ENCODE results near the gene FRS2. TPM values are rescaled to one million over a fixed set of nuclear protein-coding genes. Genes with fewer than 3 reads are reported as not detected.

The FRS2 gene
- total RNA-seq, 2 experiments from 2014 or later, result 21.7 to 24.9 TPM

DNA sequence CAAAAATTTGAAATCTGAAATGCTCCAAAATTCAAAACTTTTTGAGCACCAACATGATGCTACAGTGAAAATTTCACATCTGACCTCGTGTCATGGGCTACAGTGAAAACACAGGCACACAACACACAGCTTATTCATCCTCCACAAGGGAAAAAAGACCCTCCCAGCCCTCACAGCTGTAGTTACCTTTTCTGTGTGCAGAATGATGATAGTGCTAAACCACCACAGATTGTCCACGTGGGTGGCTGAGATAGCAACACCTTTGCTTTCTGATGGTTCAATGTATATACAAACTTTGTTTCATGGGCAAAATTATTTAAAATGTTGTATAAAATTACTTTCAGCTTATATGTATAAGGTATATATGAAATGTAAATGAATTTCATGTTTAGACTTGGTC lies 46.8 kb downstream of the FRS2 start:
- Histone ChIP-seq H3K4me1 (ENCODE audit: insufficient read depth, low read length) (no peaks in the 10 kb centered on the region), H3K27me3 (ENCODE audit: control insufficient read depth in 1 of 2, insufficient read depth in 2 of 2, low read length in 2 of 2) (no peaks in the 10 kb centered on the region), H3K9me3 (ENCODE audit: control insufficient read depth in 1 of 2, insufficient read depth in 1 of 2, low read length in 2 of 2) (peaks cover 1 to 11% of the 10 kb centered on the region in 2 experiments), H3K27ac (ENCODE audit: low read depth in 1 of 2, low read length in 2 of 2) (no peak overlapping the region), H3K4me3 (ENCODE audit: low read length) (no peak overlapping the region), H3K36me3 (ENCODE audit: insufficient read depth, low read length) (no peaks in the 10 kb centered on the region)
- Mint-ChIP-seq H3K36me3 (ENCODE audit: low read depth) (peaks cover 30% of the 10 kb centered on the region), H3K4me3 (no peak overlapping the region), H3K9me3 (peaks cover 14% of the 10 kb centered on the region), H3K4me1 (ENCODE audit: low read depth) (peaks cover 62% of the 10 kb centered on the region), H3K27ac (no peak overlapping the region), H3K27me3 (no peaks in the 10 kb centered on the region)
- ChIA-PET CTCF (no interaction called here), POLR2A (no interaction called here)
- DNase-seq (no peak), ATAC-seq (ENCODE audit: poor library complexity) (no peak)
- TF ChIP-seq, protein P1, sequence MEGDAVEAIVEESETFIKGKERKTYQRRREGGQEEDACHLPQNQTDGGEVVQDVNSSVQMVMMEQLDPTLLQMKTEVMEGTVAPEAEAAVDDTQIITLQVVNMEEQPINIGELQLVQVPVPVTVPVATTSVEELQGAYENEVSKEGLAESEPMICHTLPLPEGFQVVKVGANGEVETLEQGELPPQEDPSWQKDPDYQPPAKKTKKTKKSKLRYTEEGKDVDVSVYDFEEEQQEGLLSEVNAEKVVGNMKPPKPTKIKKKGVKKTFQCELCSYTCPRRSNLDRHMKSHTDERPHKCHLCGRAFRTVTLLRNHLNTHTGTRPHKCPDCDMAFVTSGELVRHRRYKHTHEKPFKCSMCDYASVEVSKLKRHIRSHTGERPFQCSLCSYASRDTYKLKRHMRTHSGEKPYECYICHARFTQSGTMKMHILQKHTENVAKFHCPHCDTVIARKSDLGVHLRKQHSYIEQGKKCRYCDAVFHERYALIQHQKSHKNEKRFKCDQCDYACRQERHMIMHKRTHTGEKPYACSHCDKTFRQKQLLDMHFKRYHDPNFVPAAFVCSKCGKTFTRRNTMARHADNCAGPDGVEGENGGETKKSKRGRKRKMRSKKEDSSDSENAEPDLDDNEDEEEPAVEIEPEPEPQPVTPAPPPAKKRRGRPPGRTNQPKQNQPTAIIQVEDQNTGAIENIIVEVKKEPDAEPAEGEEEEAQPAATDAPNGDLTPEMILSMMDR (IDR thresholded peaks at IDR 0.05), result no peak
- intact Hi-C loops (cut with DNase I, micrococcal nuclease), result no loop called here

DNA sequence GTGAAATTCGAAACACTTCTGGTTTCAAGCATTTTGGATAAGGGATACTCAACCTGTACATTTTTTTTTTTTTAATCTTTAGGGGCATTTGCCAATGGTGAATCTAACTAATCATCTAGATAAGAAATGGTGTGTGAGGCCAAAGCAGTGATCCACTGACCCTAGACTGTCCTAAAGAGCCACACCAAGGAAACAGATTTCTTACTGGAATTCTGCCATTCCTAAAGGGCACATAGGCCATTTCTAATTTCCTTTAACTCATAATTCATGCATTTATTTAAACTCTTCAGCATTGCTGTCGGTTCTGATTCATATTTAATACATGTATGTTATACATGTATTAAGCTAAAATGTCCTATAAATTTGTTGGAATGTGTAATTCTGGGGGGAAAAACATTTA lies 47.2 kb downstream of the FRS2 start:
- CTCF ChIA-PET, result no interaction called here

DNA sequence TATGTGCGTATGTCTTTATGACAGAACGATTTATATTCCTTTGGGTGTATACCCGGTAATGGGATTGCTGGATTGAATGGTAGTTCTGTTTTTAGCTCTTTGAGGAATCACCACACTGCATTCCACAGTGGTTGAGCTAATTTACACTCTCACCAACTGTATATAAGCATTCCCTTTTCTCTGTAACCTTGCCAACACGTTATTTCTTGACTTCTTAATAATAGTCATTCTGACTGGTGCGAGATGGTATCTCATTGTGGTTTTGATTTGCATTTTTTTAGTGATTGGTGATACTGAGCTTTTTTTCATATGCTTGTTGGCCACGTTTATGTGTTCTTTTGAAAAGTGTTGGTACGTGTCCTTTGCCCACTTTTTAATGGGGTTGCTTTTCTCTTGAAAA lies 49.7 kb downstream of the FRS2 start:
- Histone ChIP-seq H3K36me3 (ENCODE audit: insufficient read depth, low read length) (no peaks in the 10 kb centered on the region), H3K4me3 (ENCODE audit: low read length) (no peak overlapping the region), H3K9me3 (ENCODE audit: control insufficient read depth in 1 of 2, insufficient read depth in 1 of 2, low read length in 2 of 2) (peaks cover 9 to 20% of the 10 kb centered on the region in 2 experiments), H3K27me3 (ENCODE audit: control insufficient read depth in 1 of 2, insufficient read depth in 2 of 2, low read length in 2 of 2) (no peaks in the 10 kb centered on the region), H3K4me1 (ENCODE audit: insufficient read depth, low read length) (peaks cover 12% of the 10 kb centered on the region), H3K27ac (ENCODE audit: low read depth in 1 of 2, low read length in 2 of 2) (no peak overlapping the region)
- no peak overlapping the region for H3K4me3 Mint-ChIP-seq
- no peak overlapping the region for H3K27ac Mint-ChIP-seq
- H3K27me3 Mint-ChIP-seq, result no peaks in the 10 kb centered on the region
- DNase-seq (no peak), ATAC-seq (ENCODE audit: poor library complexity) (no peak)
- ChIA-PET CTCF (no interaction called here), POLR2A (no interaction called here)
- peaks cover 29% of the 10 kb centered on the region for H3K9me3 Mint-ChIP-seq
- peaks cover 53% of the 10 kb centered on the region for H3K36me3 Mint-ChIP-seq (ENCODE audit: low read depth)
- TF ChIP-seq, protein P1 (IDR thresholded peaks at IDR 0.05), result no peak
- intact Hi-C loops (cut with DNase I, micrococcal nuclease), result no loop called here
- H3K4me1 Mint-ChIP-seq (ENCODE audit: low read depth), result peaks cover 62% of the 10 kb centered on the region

More for the DNA sequence above, 47.2 kb downstream of the FRS2 start:
- H3K4me1 Mint-ChIP-seq (ENCODE audit: low read depth), result peaks cover 62% of the 10 kb centered on the region
- no peak overlapping the region for H3K27ac ChIP-seq (ENCODE audit: low read depth in 1 of 2, low read length in 2 of 2)
- H3K9me3 Mint-ChIP-seq, result peaks cover 17% of the 10 kb centered on the region
- intact Hi-C loops (cut with DNase I, micrococcal nuclease), result no loop called here
- POLR2A ChIA-PET, result no interaction called here
- peaks cover 34% of the 10 kb centered on the region for H3K36me3 Mint-ChIP-seq (ENCODE audit: low read depth)
- H3K27me3 ChIP-seq (ENCODE audit: control insufficient read depth in 1 of 2, insufficient read depth in 2 of 2, low read length in 2 of 2), result no peaks in the 10 kb centered on the region
- ATAC-seq (ENCODE audit: poor library complexity) (no peak), DNase-seq (no peak)
- peaks cover 6 to 11% of the 10 kb centered on the region in 2 experiments for H3K9me3 ChIP-seq (ENCODE audit: control insufficient read depth in 1 of 2, insufficient read depth in 1 of 2, low read length in 2 of 2)
- H3K4me3 Mint-ChIP-seq, result no peak overlapping the region
- TF ChIP-seq, protein P1 (IDR thresholded peaks at IDR 0.05), result no peak
- no peak overlapping the region for H3K4me3 ChIP-seq (ENCODE audit: low read length)
- no peak overlapping the region for H3K27ac Mint-ChIP-seq
- no peaks in the 10 kb centered on the region for H3K27me3 Mint-ChIP-seq
- no peaks in the 10 kb centered on the region for H3K4me1 ChIP-seq (ENCODE audit: insufficient read depth, low read length)
- H3K36me3 ChIP-seq (ENCODE audit: insufficient read depth, low read length), result no peaks in the 10 kb centered on the region

Measured in CD4-positive, alpha-beta T cell (primary cell).